Psoas muscle (tissue), 8 donors: ENCODE results near the gene KCNJ16. TPM values are rescaled to one million over a fixed set of nuclear protein-coding genes. Genes with fewer than 3 reads are reported as not detected.

Experiments
- ATAC-seq, 4 donors: fragments of 200-7000 bp; cut with Tn5 transposase; one replicate each; pipeline ENCODE4 v1.9.1; 2020; ENCODE audit warnings: moderate library complexity in 3 of 4, mild to moderate bottlenecking in 2 of 4
- DNase-seq, 2 donors: peaks; one replicate each; pipeline ENCODE4 v3.0.0-alpha.2; 2020
- H3K27ac ChIP-seq: fragments of 200-600 bp; one replicate; pipeline ENCODE4 v1.8.0; 2022
- H3K27me3 ChIP-seq, 3 donors: fragments of 200-600 bp in 1 of 3; one replicate each; pipeline versions ENCODE4 v1.6.1 to v1.8.0; 2013 to 2022; ENCODE audit warnings: low read length in 2 of 3, mild to moderate bottlenecking in 2 of 3, moderate library complexity in 1 of 3; ENCODE audit not compliant: insufficient read depth in 3 of 3
- H3K36me3 ChIP-seq, 2 donors: fragments of 200-600 bp in 1 of 2; one replicate each; pipeline versions ENCODE4 v1.6.1 to v1.8.0; 2013 to 2022; ENCODE audit warnings: low read depth in 1 of 2, mild to moderate bottlenecking in 1 of 2, moderate library complexity in 1 of 2; ENCODE audit not compliant: insufficient read depth in 1 of 2
- H3K4me1 ChIP-seq: fragments of 200-600 bp; one replicate; pipeline ENCODE4 v1.8.0; 2022
- H3K4me3 ChIP-seq: fragments of 200-600 bp; one replicate; pipeline ENCODE4 v1.8.0; 2022; ENCODE audit warnings: mild to moderate bottlenecking
- H3K9me3 ChIP-seq: fragments of 200-600 bp; one replicate; pipeline ENCODE4 v1.8.0; 2022
- WGBS, 3 donors: extraction: QIAGEN DNeasy Blood & Tissue Kit; methylation state at CpG; one replicate each; pipeline versions ENCODE4 v1.1.6 to v1.1.7; 2013; 5-methylcytosine and 5-hydroxymethylcytosine counted together
- intact Hi-C, 2 donors: fragments of 100-400 bp; cut with DNase I; formaldehyde crosslinking; loops; one replicate each; pipeline versions ENCODE4 v1.11.0 to v1.14.2; 2022
- polyA plus RNA-seq, 3 donors: library from polyadenylated mRNA; stranded (reverse); fragments of 200-250 nt; gene quantifications; one replicate each; pipeline ENCODE4 v1.2.3, GENCODE V29; 2013
- total RNA-seq, 4 donors: library from RNA; stranded (reverse); fragmentation: NEBNext Ultra II Directional in 2 of 4; extraction: Animal tissue kit (Norgen Biotek cat#: 25700) in 2 of 4; gene quantifications; one replicate each; pipeline versions ENCODE4 v1.2.1 to v1.2.4, GENCODE V29; 2021 to 2023
- TF ChIP-seq, protein P1 (sequence below): fragments of 200-600 bp; IDR thresholded peaks from one replicate; pipeline ENCODE4 v1.8.0; 2022; ENCODE audit warnings: antibody characterized with exemption
- donor health status: healthy with polysubstance abuse.
- donor health status: DM: no; HTN: no; CAD: no; lungs with moderate emphysema.
- donor health status: Bipolar disorder and iron deficiency.
- donor health status: healthy.
- donor health status: DM: yes; HTN: yes; CAD: no.
- donor health status: DM: no; HTN: no; CAD: no.
- donor health status: DM: no; HTN: no; CAD: no.
- donor health status: DM: yes; HTN: yes; CAD: no.

Gene KCNJ16
- total and polyA plus RNA-seq, 7 donors, result 0.04 to 0.27 TPM; not detected in 5

DNA sequence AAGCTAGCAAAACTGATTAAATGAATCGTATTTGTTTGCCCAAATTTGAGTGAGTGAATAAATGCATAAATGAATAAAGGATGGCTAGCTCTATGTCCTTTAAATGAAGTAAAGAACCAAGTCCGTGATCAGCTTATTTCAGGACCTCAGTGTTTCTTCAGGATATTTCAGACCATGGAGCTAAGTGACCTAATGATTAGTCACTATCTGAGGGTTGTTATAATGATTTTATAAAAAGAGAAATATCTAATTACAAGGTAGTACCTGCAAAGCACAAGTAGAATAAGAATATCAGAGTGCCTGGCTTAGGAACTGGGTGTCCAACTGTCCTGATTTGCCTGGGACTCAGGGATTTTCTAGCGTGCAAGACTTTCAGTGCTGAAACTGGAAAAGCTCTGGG, 106.8 kb downstream of the KCNJ16 start:
- Histone ChIP-seq H3K4me1 (peaks cover 52% of the 10 kb centered on the region), H3K27me3 (no peaks in the 10 kb centered on the region), H3K4me3 (peak overlapping the region; percentile 45), H3K27ac (peak overlapping the region; percentile 56), H3K9me3 (no peaks in the 10 kb centered on the region), H3K36me3 (peaks cover 0 to 4% of the 10 kb centered on the region in 2 donors)
- TF ChIP-seq, protein P1, sequence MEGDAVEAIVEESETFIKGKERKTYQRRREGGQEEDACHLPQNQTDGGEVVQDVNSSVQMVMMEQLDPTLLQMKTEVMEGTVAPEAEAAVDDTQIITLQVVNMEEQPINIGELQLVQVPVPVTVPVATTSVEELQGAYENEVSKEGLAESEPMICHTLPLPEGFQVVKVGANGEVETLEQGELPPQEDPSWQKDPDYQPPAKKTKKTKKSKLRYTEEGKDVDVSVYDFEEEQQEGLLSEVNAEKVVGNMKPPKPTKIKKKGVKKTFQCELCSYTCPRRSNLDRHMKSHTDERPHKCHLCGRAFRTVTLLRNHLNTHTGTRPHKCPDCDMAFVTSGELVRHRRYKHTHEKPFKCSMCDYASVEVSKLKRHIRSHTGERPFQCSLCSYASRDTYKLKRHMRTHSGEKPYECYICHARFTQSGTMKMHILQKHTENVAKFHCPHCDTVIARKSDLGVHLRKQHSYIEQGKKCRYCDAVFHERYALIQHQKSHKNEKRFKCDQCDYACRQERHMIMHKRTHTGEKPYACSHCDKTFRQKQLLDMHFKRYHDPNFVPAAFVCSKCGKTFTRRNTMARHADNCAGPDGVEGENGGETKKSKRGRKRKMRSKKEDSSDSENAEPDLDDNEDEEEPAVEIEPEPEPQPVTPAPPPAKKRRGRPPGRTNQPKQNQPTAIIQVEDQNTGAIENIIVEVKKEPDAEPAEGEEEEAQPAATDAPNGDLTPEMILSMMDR, result no peak
- DNase-seq, result no peak
- ATAC-seq, result peak in 3 of 4 donors; percentile 10 to 35 (median 22)
- intact Hi-C loops, result loop anchor here in 1 of 2 donors (5.0 to 10.0 kb wide), 2 partner anchors 130 to 443 kb away; no protein-coding TSS in a partner anchor
- 52 to 68% (median 63%) methylated on average over 3 of the region's 3 CpGs for WGBS, 3 donors

DNA sequence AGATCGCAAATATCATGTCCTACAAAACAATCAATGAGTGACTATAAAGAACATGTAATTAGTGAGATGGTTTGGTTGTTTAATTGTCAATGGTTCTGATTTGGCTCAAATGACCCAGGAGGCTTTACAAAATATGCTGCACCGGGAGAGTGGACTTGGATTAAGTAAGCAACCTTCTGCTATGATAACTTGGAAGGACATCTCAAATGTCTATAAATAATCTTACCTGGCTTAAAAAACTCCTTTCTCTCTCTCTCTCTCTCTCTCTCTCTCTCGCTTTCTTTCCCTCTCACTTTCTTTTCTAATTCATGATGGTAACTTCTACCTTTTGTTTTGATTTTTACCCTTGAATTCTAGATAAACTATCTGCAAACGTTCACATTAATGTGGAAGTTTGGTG, 108.5 kb downstream of the KCNJ16 start:
- Histone ChIP-seq H3K9me3 (no peaks in the 10 kb centered on the region), H3K4me3 (peak overlapping the region; percentile 17), H3K27ac (peak overlapping the region; percentile 56), H3K4me1 (peaks cover 44% of the 10 kb centered on the region), H3K27me3 (no peaks in the 10 kb centered on the region), H3K36me3 (no peaks in the 10 kb centered on the region)
- intact Hi-C loops, result loop anchor here in 1 of 2 donors (5.0 to 10.0 kb wide), 2 partner anchors 129 to 441 kb away; no protein-coding TSS in a partner anchor
- TF ChIP-seq, protein P1, result no peak
- 46 to 64% (median 50%) methylated on average over 4 of the region's 4 CpGs for WGBS, 3 donors
- ATAC-seq (peak in 2 of 4 donors; percentile 58 to 65), DNase-seq (no peak)

DNA sequence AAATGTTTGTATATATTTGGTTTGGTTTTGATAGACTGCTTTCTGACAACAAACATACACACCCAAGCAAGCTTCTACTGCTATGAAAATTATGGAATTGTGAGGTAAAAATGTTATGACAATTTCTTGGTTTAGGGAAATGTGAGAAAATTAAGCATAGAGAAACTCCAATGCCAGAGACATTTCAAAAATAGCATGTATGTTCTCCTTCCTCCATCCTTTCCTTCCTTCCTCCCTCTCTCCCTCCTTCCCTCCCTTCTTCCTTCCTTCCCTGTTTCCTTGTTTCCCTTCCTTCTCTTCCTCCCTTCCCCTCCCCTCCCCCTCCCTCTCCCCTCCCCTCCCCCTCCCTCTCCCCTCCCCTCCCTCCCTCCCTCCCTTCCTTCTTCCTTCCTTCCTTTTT, 109.2 kb downstream of the KCNJ16 start:
- H3K4me3 ChIP-seq, result peak overlapping the region; percentile 17
- DNase-seq (no peak), ATAC-seq (no peak)
- no peaks in the 10 kb centered on the region for H3K36me3 ChIP-seq
- intact Hi-C loops, result loop anchor here in 1 of 2 donors (5.0 to 10.0 kb wide), 2 partner anchors 128 to 441 kb away; no protein-coding TSS in a partner anchor
- TF ChIP-seq, protein P1, result no peak
- no peaks in the 10 kb centered on the region for H3K9me3 ChIP-seq
- peaks cover 44% of the 10 kb centered on the region for H3K4me1 ChIP-seq
- H3K27ac ChIP-seq, result peak overlapping the region; percentile 56
- H3K27me3 ChIP-seq, result no peaks in the 10 kb centered on the region

DNA sequence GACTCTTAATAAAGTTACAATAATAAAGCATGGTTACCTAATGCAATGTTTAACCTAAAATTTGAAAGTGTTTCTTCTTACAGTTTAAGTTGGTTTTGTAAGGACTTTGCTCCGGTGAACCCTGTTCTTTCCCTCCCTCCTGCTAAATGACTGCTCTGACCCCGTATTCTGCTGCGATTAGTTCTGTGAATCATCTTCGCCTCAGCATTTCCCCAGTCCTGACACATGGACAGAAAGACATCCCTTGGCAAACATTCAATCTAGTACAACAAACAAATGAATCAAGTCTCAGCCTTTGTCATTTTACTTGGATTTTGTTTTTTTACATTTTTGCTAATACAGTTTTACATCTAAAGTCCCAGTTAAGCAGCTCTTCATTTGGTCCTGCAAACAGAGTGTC, 109.7 kb downstream of the KCNJ16 start:
- 47 to 65% (median 58%) methylated on average over 4 of the region's 4 CpGs for WGBS, 3 donors
- peak overlapping the region; percentile 28 for H3K27ac ChIP-seq

More for the DNA sequence above, 109.7 kb downstream of the KCNJ16 start:
- no peak for DNase-seq
- Histone ChIP-seq H3K9me3 (no peaks in the 10 kb centered on the region), H3K27me3 (no peaks in the 10 kb centered on the region), H3K4me3 (no peak overlapping the region), H3K4me1 (peaks cover 38% of the 10 kb centered on the region), H3K36me3 (no peaks in the 10 kb centered on the region)
- peak; percentile 56 to 84 (median 82) for ATAC-seq
- intact Hi-C loops, result loop anchor here in 1 of 2 donors (5.0 to 10.0 kb wide), 2 partner anchors 128 to 440 kb away; no protein-coding TSS in a partner anchor
- TF ChIP-seq, protein P1, result no peak

Other genes with a start within 250 kb of the KCNJ16 start
- 10 to 100 TPM in 2 of 4 donors, 1 to 10 TPM in 2; 7.9 to 17.7 (median 9.9) TPM for gene KCNJ2, start 94.3 kb downstream of the KCNJ16 start, total RNA-seq
- gene KCNJ2, start 94.3 kb downstream of the KCNJ16 start, polyA plus RNA-seq, result 1 to 10 TPM in 2 of 3 donors, under 1 TPM in 1; 0.33 to 6.7 (median 2.1) TPM